H1 (cell line): ENCODE measurements around the gene MAP1B. TPM values are rescaled to one million over a fixed set of nuclear protein-coding genes. Genes with fewer than 3 reads are reported as not detected.

Experiments used
- CTCF ChIA-PET: fragments of 300-600 bp; sonication (Branson Sonifier 250); formaldehyde crosslinking; loops from one replicate; lab custom pipeline; 2021; ENCODE audit not compliant: partially characterized antibody; lab: Charles Lee
- POLR2A ChIA-PET: fragments of 300-600 bp; sonication (Branson Sonifier 250); formaldehyde crosslinking; loops from one replicate; lab custom pipeline; 2021; ENCODE audit warnings: inconsistent platforms; ENCODE audit not compliant: partially characterized antibody; lab: Charles Lee
- DNase-seq, 2 experiments: peaks; one replicate each; pipeline versions ENCODE4 v3.0.0 to v3.0.0-alpha.2; 2010 to 2022; ENCODE audit warnings: low spot score in 2 of 2, low read depth in 1 of 2, mixed read lengths in 1 of 2
- FAIRE-seq: peaks from 2 replicates; lab custom pipeline; 2011; peaks lifted over from hg19 to GRCh38; lab: Jason Lieb, UNC
- H2AFZ ChIP-seq: 2 replicates; pipeline ENCODE4 v1.8.1; 2012; ENCODE audit warnings: low read length, inconsistent platforms
- H2AK5ac ChIP-seq: 2 replicates; pipeline ENCODE4 v1.6.1; 2013; ENCODE audit warnings: low read depth, low read length
- H2BK120ac ChIP-seq: replicated peaks from 2 replicates; pipeline ENCODE3; 2013; ENCODE audit warnings: low read depth, low read length, inconsistent platforms
- H2BK12ac ChIP-seq: 2 replicates; pipeline ENCODE4 v1.6.1; 2013; ENCODE audit warnings: low read depth, low read length
- H2BK15ac ChIP-seq: 2 replicates; pipeline ENCODE4 v1.6.1; 2013; ENCODE audit warnings: low read length
- H2BK20ac ChIP-seq: 2 replicates; pipeline ENCODE4 v1.6.1; 2013; ENCODE audit warnings: low read length
- H2BK5ac ChIP-seq: 2 replicates; pipeline ENCODE4 v1.6.1; 2013; ENCODE audit warnings: low read depth, low read length
- H3K14ac ChIP-seq: 2 replicates; pipeline ENCODE4 v1.6.1; 2013; ENCODE audit warnings: inconsistent platforms; ENCODE audit not compliant: insufficient read length
- H3K18ac ChIP-seq: 2 replicates; pipeline ENCODE4 v1.6.1; 2013; ENCODE audit warnings: low read length; ENCODE audit errors: extremely low read depth
- H3K23ac ChIP-seq: 2 replicates; pipeline ENCODE4 v1.6.1; 2013; ENCODE audit warnings: inconsistent platforms; ENCODE audit not compliant: insufficient read length
- H3K23me2 ChIP-seq: 2 replicates; pipeline ENCODE4 v1.6.1; 2013; ENCODE audit warnings: low read depth, low read length
- H3K27ac ChIP-seq: 2 replicates; pipeline ENCODE4 v1.6.1; 2011; ENCODE audit warnings: low read depth, low read length, inconsistent platforms
- H3K27me3 ChIP-seq, 4 experiments: replicated peaks in 1 of 4; 1 replicate in 1 of 4; 2 replicates in 3 of 4; pipeline versions ENCODE4 v1.6.1 to v1.8.1; 2011 to 2013; ENCODE audit warnings: low read length in 3 of 4, mild to moderate bottlenecking in 3 of 4, inconsistent platforms in 2 of 4, mixed read lengths in 2 of 4, moderate library complexity in 1 of 4; ENCODE audit not compliant: control insufficient read depth in 3 of 4, insufficient read depth in 3 of 4; ENCODE audit errors: extremely low read depth in 1 of 4
- H3K36me3 ChIP-seq, 4 experiments: 2 replicates each; pipeline versions ENCODE4 v1.6.1 to v1.8.1; 2011 to 2013; ENCODE audit warnings: mild to moderate bottlenecking in 4 of 4, low read length in 3 of 4, moderate library complexity in 2 of 4, control low read depth in 1 of 4, inconsistent platforms in 1 of 4; ENCODE audit not compliant: insufficient read depth in 4 of 4, control insufficient read depth in 2 of 4
- H3K4ac ChIP-seq: replicated peaks from 2 replicates; pipeline ENCODE3; 2013; ENCODE audit warnings: low read length, low read depth, mixed read lengths, inconsistent platforms; ENCODE audit not compliant: insufficient read length
- H3K4me1 ChIP-seq, 4 experiments: replicated peaks in 1 of 4; 1 replicate in 1 of 4; 2 replicates in 3 of 4; pipeline versions ENCODE4 v1.6.1 to v1.8.1; 2011 to 2013; ENCODE audit warnings: low read length in 3 of 4, inconsistent platforms in 2 of 4, mixed read lengths in 1 of 4; ENCODE audit not compliant: insufficient read depth in 4 of 4, control insufficient read depth in 3 of 4
- H3K4me2 ChIP-seq, 2 experiments: 2 replicates each; pipeline versions ENCODE4 v1.6.1 to v1.8.1; 2011 to 2013; ENCODE audit warnings: low read depth in 2 of 2, low read length in 2 of 2, control low read depth in 1 of 2, inconsistent platforms in 1 of 2, mild to moderate bottlenecking in 1 of 2; ENCODE audit not compliant: insufficient read depth in 1 of 2
- H3K4me3 ChIP-seq, 4 experiments: fragments of 200-600, 300-600 bp in 1 of 4; sonication (generic), shearing (Covaris generic), sonication (Bioruptor Twin) in 1 of 4; 2 replicates each; pipeline versions ENCODE4 v1.5.1 to v1.8.1; 2011 to 2016; ENCODE audit warnings: low read length in 4 of 4, low read depth in 3 of 4, control low read depth in 2 of 4, inconsistent platforms in 2 of 4, mild to moderate bottlenecking in 2 of 4, mixed read lengths in 1 of 4, moderate library complexity in 1 of 4; ENCODE audit not compliant: insufficient read depth in 2 of 4; ENCODE audit errors: extremely low read depth in 1 of 4
- H3K56ac ChIP-seq: replicated peaks from 2 replicates; pipeline ENCODE3; 2013; ENCODE audit warnings: low read depth, mild to moderate bottlenecking, mixed read lengths, low read length, inconsistent platforms; ENCODE audit not compliant: insufficient read length
- H3K79me1 ChIP-seq: 2 replicates; pipeline ENCODE4 v1.6.1; 2013; ENCODE audit warnings: low read depth, low read length, control low read depth
- H3K79me2 ChIP-seq, 2 experiments: 2 replicates each; pipeline versions ENCODE4 v1.6.1 to v1.8.1; 2012 to 2013; ENCODE audit warnings: low read length in 2 of 2, mild to moderate bottlenecking in 2 of 2, inconsistent platforms in 1 of 2; ENCODE audit not compliant: insufficient read depth in 2 of 2, control insufficient read depth in 1 of 2
- H3K9ac ChIP-seq, 4 experiments: replicated peaks in 1 of 4; 1 replicate in 1 of 4; 2 replicates in 3 of 4; pipeline versions ENCODE4 v1.6.1 to v1.8.1; 2011 to 2013; ENCODE audit warnings: low read depth in 3 of 4, low read length in 3 of 4, control low read depth in 2 of 4, mild to moderate bottlenecking in 2 of 4, moderate library complexity in 2 of 4, inconsistent platforms in 1 of 4; ENCODE audit errors: extremely low read depth in 1 of 4
- H3K9me3 ChIP-seq, 2 experiments: 2 replicates each; pipeline versions ENCODE4 v1.6.1 to v1.8.1; 2012 to 2013; ENCODE audit warnings: mild to moderate bottlenecking in 2 of 2, moderate library complexity in 2 of 2, control low read depth in 1 of 2, inconsistent platforms in 1 of 2, low read depth in 1 of 2, low read length in 1 of 2, mixed read lengths in 1 of 2; ENCODE audit not compliant: insufficient read depth in 2 of 2
- H4K20me1 ChIP-seq, 2 experiments: replicated peaks in 1 of 2; 2 replicates each; pipeline versions ENCODE3 to v1.8.1; 2011 to 2013; ENCODE audit warnings: inconsistent platforms in 2 of 2, low read length in 2 of 2, mild to moderate bottlenecking in 1 of 2; ENCODE audit not compliant: insufficient read depth in 2 of 2, control insufficient read depth in 1 of 2
- H4K5ac ChIP-seq: 2 replicates; pipeline ENCODE4 v1.6.1; 2013; ENCODE audit warnings: low read length, low read depth, mixed read lengths, inconsistent platforms; ENCODE audit not compliant: insufficient read length
- H4K8ac ChIP-seq: 2 replicates; pipeline ENCODE4 v1.8.0; 2013; ENCODE audit warnings: mild to moderate bottlenecking, moderate library complexity, low read length, inconsistent platforms; ENCODE audit not compliant: insufficient read depth; ENCODE audit errors: extremely low read depth
- H4K91ac ChIP-seq: replicated peaks from 2 replicates; pipeline ENCODE3; 2013; ENCODE audit warnings: low read length, mixed read lengths, inconsistent platforms; ENCODE audit not compliant: insufficient read length
- BRCA1 ChIP-seq: IDR thresholded peaks from 2 replicates; pipeline ENCODE4 v1.6.1; 2012; ENCODE audit warnings: low read depth, low read length, improper control_type of control experiment
- CBX8 ChIP-seq: fragments of 300-800, 300-1000 bp; sonication (generic); IDR thresholded peaks from 2 replicates; pipeline ENCODE4 v1.7.1; 2016; ENCODE audit warnings: low read depth, low read length, borderline replicate concordance
- POLR2AphosphoS5 ChIP-seq: IDR thresholded peaks from 2 replicates; pipeline ENCODE4 v1.6.1; 2011; ENCODE audit warnings: low read depth, low read length
- POU5F1 ChIP-seq: IDR thresholded peaks from 2 replicates; pipeline ENCODE4 v1.6.1; 2011; ENCODE audit warnings: low read depth, mild to moderate bottlenecking, low read length, moderate library complexity
- SIN3A ChIP-seq, 2 experiments: IDR thresholded peaks in 1 of 2; conservative IDR thresholded peaks in 1 of 2; 2 replicates each; pipeline ENCODE4 v1.6.1; 2011 to 2012; ENCODE audit warnings: low read length in 2 of 2, improper control_type of control experiment in 1 of 2, low read depth in 1 of 2, mild to moderate bottlenecking in 1 of 2
- SP1 ChIP-seq: IDR thresholded peaks from 2 replicates; pipeline ENCODE4 v1.6.1; 2011; ENCODE audit warnings: low read depth, low read length
- SUZ12 ChIP-seq: fragments of 200-600 bp; sonication (generic); IDR thresholded peaks from 2 replicates; pipeline ENCODE4 v1.6.1; 2012; ENCODE audit warnings: mild to moderate bottlenecking, inconsistent platforms, low read length, moderate library complexity, mixed read lengths
- TAF1 ChIP-seq: IDR thresholded peaks from 2 replicates; pipeline ENCODE4 v1.6.1; 2011; ENCODE audit warnings: mild to moderate bottlenecking, low read depth, low read length
- YY1 ChIP-seq: IDR thresholded peaks from 2 replicates; pipeline ENCODE4 v1.6.1; 2011; ENCODE audit warnings: low read depth, mild to moderate bottlenecking, low read length
- WGBS, 2 experiments: shearing (Covaris generic) in 1 of 2; methylation state at CpG; one replicate each; pipeline versions ENCODE4 v1.1.6 to v1.1.7; 2013 to 2015; ENCODE audit warnings: low lambda C conversion rate in 2 of 2, mixed read lengths in 2 of 2, inconsistent platforms in 1 of 2, low coverage in 1 of 2, missing lambda C conversion rate in 1 of 2; ENCODE audit not compliant: insufficient replicate concordance in 2 of 2, insufficient coverage in 1 of 2, insufficient read length in 1 of 2; ENCODE audit errors: extremely low coverage in 1 of 2, missing lambda C conversion rate in 1 of 2; 5-methylcytosine and 5-hydroxymethylcytosine counted together
- polyA plus RNA-seq, 7 experiments: library from polyadenylated mRNA; depleted of rRNA in 3 of 7; stranded (reverse) in 5 of 7; unstranded in 2 of 7; fragments of >200 nt in 5 of 7; fragments of 200-250 nt in 2 of 7; gene quantifications; 1 replicate in 5 of 7; 2 replicates in 1 of 7; 4 replicates in 1 of 7; pipeline versions ENCODE4 v1.2.1 to v1.2.3, GENCODE V29; 2011 to 2013; ENCODE audit warnings: missing spikeins in 2 of 7, mixed read lengths in 2 of 7
- total RNA-seq: library from RNA; stranded (reverse); fragmentation: NEBNext Ultra II Directional; extraction: Animal tissue kit (Norgen Biotek cat#: 25700); gene quantifications from 2 replicates; pipeline ENCODE4 v1.2.1, GENCODE V29; 2021
- TF ChIP-seq, protein P1 (sequence below): IDR thresholded peaks from 2 replicates; pipeline ENCODE4 v1.6.1; 2011; ENCODE audit warnings: low read length, improper control_type of control experiment

The MAP1B gene
- total and polyA plus RNA-seq, 2 of the 8 experiments (the other 6 are each of a cell fraction or from before 2014, with no cell fraction given) = 24.5 to 120 TPM

DNA sequence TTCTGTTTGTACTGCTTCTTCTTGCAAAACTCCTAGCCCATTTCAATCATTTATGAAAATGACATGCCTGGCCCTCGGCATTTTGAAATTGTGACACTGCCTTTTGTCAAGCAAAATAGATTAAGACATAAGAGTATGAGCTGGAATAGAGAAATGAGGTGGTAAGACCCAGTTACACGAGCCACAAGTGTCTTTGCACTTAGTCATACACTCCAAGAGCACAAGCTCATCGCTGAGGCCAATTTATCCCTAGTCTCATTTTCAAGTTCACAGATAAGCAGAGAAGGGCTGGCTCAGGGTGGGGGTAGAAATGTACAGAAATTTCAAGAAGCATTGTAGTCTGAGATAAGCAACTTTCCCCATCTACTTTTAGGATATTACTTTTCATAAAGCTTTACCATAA is 40.6 kb upstream of the MAP1B start:
- Histone ChIP-seq H2BK120ac (no peak overlapping the region), H4K8ac (no peak overlapping the region), H3K9ac (no peak overlapping the region), H3K18ac (no peak overlapping the region), H3K9me3 (no peaks in the 10 kb centered on the region), H3K23ac (no peak overlapping the region), H2BK12ac (no peak overlapping the region; the same call in 1 of the 2 replicates), H4K5ac (no peak overlapping the region), H4K20me1 (no peaks in the 10 kb centered on the region), H3K23me2 (no peaks in the 10 kb centered on the region), H2AK5ac (no peak overlapping the region), H2AFZ (no peak overlapping the region), H3K79me1 (no peaks in the 10 kb centered on the region), H3K36me3 (no peaks in the 10 kb centered on the region), H3K4me2 (peak overlapping the region in 1 of 2 experiments; percentile 82; a peak in 2 of 4 replicates), H4K91ac (no peak overlapping the region), H3K27ac (no peak overlapping the region), H3K27me3 (no peaks in the 10 kb centered on the region), H3K14ac (no peak overlapping the region), H2BK20ac (0 out of 2 replicates have a peak overlapping the region, but pooled peaks have one; percentile 3), H3K79me2 (no peaks in the 10 kb centered on the region), H3K4ac (no peak overlapping the region), H3K4me1 (peaks cover 12 to 25% (median 20%) of the 10 kb centered on the region in 4 experiments), H2BK15ac (no peak overlapping the region), H3K4me3 (no peak overlapping the region), H3K56ac (no peak overlapping the region), H2BK5ac (no peak overlapping the region)
- CTCF ChIA-PET = interaction anchor here (0.9 to 4.2 kb wide), 6 partner anchors 9 to 283 kb away, joined by 3 to 25 read pairs (median 5); no protein-coding TSS in a partner anchor
- DNase-seq (no peak), FAIRE-seq (no peak)
- POLR2A ChIA-PET = interaction anchor here (1.1 to 3.0 kb wide), 3 partner anchors 9 to 40 kb away, joined by 4 to 14 read pairs (median 14); partner anchors contain the start of gene MAP1B
- no peak for TF ChIP-seq POU5F1
- no peak for TF ChIP-seq SIN3A (conservative IDR thresholded peaks at IDR 0.05 in 1 of 2, IDR thresholded peaks at IDR 0.05 in 1 of 2; ENCODE audit: low read depth in 1 of 2, low read length in 2 of 2)
- TF ChIP-seq, protein P1, sequence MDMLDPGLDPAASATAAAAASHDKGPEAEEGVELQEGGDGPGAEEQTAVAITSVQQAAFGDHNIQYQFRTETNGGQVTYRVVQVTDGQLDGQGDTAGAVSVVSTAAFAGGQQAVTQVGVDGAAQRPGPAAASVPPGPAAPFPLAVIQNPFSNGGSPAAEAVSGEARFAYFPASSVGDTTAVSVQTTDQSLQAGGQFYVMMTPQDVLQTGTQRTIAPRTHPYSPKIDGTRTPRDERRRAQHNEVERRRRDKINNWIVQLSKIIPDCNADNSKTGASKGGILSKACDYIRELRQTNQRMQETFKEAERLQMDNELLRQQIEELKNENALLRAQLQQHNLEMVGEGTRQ = no peak
- TF ChIP-seq SP1 = no peak
- TF ChIP-seq POLR2AphosphoS5 = no peak
- TF ChIP-seq SUZ12 = no peak
- no peak for TF ChIP-seq YY1
- TF ChIP-seq TAF1 = no peak
- no peak for TF ChIP-seq CBX8
- no peak for TF ChIP-seq BRCA1
- WGBS, 2 experiments = 79% methylated on average over 3 of the region's 3 CpGs; no CpG with 5 or more reads in 1 of the 2 experiments
